ENCODE results near the gene LRRTM1. TPM values are rescaled to one million over a fixed set of nuclear protein-coding genes. Genes with fewer than 3 reads are reported as not detected.

LRRTM1 gene
- total RNA-seq (2022; extraction: Qiagen RNA extraction; ENCODE audit: low read depth) = not detected in 5 replicates

GRCh38 chr2:80303909-80304837 is at the start of gene LRRTM1:
Gene LRRTM1, minus strand, starts transcription at chr2:80304752. Its CDS starts 933 bp downstream, at chr2:80303819.

Data from A549 treated with DMSO at 1 μM for 4 hours (cell line).